Lower leg skin (tissue), 4 donors: ENCODE measurements around the gene PRKAR1B. TPM values are rescaled to one million over a fixed set of nuclear protein-coding genes. Genes with fewer than 3 reads are reported as not detected.
A peak's percentile ranks its signal among the peaks of the same experiment; 100 is the strongest.

Experiments used
- DNase-seq, 2 donors: peaks; one replicate each; pipeline ENCODE4 v3.0.0-alpha.2; 2019; ENCODE audit warnings: low spot score in 2 of 2
- H3K4me3 ChIP-seq: fragments of 200-600 bp; sonication (generic); 2 replicates; pipeline ENCODE4 v1.5.1; 2017; ENCODE audit warnings: mild to moderate bottlenecking, low read depth; ENCODE audit not compliant: poor library complexity, severe bottlenecking
- POLR2A ChIP-seq, 2 donors: fragments of 450-650 bp; IDR thresholded peaks; one replicate each; pipeline ENCODE4 v1.6.1; 2016 to 2017; ENCODE audit warnings: antibody characterized with exemption in 2 of 2, mild to moderate bottlenecking in 1 of 2, moderate library complexity in 1 of 2
- WGBS, 2 donors: methylation state at CpG; one replicate each; pipeline ENCODE4 v1.1.5; 2018; 5-methylcytosine and 5-hydroxymethylcytosine counted together
- intact Hi-C: fragments of 100-400 bp; cut with DNase I; formaldehyde crosslinking; loops from one replicate; pipeline ENCODE4 v1.15.0; 2023; ENCODE audit warnings: low total_unique reads
- total RNA-seq, 4 donors: library from RNA; depleted of rRNA; stranded (reverse); fragments of >200 nt; gene quantifications; one replicate each; pipeline ENCODE4 v1.1.0, GENCODE V29; 2016
- TF ChIP-seq, protein P1 (sequence below), 3 donors: fragments of 450-650 bp; IDR thresholded peaks; one replicate each; pipeline ENCODE4 v1.5.1; 2016; ENCODE audit warnings: antibody characterized with exemption in 3 of 3, mild to moderate bottlenecking in 3 of 3, moderate library complexity in 2 of 3

Gene PRKAR1B
- total RNA-seq, 4 donors from 2014 or later: 7.8 to 16.9 (median 15.0) TPM

- no peak overlapping the region for H3K4me3 ChIP-seq
- intact Hi-C loops: no loop called here
- DNase-seq: peak in 1 of 2 donors; percentile 53
- TF ChIP-seq, protein P1, sequence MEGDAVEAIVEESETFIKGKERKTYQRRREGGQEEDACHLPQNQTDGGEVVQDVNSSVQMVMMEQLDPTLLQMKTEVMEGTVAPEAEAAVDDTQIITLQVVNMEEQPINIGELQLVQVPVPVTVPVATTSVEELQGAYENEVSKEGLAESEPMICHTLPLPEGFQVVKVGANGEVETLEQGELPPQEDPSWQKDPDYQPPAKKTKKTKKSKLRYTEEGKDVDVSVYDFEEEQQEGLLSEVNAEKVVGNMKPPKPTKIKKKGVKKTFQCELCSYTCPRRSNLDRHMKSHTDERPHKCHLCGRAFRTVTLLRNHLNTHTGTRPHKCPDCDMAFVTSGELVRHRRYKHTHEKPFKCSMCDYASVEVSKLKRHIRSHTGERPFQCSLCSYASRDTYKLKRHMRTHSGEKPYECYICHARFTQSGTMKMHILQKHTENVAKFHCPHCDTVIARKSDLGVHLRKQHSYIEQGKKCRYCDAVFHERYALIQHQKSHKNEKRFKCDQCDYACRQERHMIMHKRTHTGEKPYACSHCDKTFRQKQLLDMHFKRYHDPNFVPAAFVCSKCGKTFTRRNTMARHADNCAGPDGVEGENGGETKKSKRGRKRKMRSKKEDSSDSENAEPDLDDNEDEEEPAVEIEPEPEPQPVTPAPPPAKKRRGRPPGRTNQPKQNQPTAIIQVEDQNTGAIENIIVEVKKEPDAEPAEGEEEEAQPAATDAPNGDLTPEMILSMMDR (IDR thresholded peaks at IDR 0.05): no peak
- TF ChIP-seq POLR2A (IDR thresholded peaks at IDR 0.05): no peak
- WGBS, 2 donors: 97 to 98% methylated on average over 22 of the region's 22 CpGs
Observed at GRCh38 chr7:693280-693679, 33.8 kb downstream of the PRKAR1B start.

- TF ChIP-seq, protein P1 (IDR thresholded peaks at IDR 0.05): no peak
- TF ChIP-seq POLR2A (IDR thresholded peaks at IDR 0.05): no peak
- no peak overlapping the region for H3K4me3 ChIP-seq
- 92 to 93% methylated on average over 25 of the region's 25 CpGs for WGBS, 2 donors
- DNase-seq: peak in 1 of 2 donors; percentile 54
- intact Hi-C loops: no loop called here
Observed at GRCh38 chr7:691361-692045, 35.6 kb downstream of the PRKAR1B start.

DNA sequence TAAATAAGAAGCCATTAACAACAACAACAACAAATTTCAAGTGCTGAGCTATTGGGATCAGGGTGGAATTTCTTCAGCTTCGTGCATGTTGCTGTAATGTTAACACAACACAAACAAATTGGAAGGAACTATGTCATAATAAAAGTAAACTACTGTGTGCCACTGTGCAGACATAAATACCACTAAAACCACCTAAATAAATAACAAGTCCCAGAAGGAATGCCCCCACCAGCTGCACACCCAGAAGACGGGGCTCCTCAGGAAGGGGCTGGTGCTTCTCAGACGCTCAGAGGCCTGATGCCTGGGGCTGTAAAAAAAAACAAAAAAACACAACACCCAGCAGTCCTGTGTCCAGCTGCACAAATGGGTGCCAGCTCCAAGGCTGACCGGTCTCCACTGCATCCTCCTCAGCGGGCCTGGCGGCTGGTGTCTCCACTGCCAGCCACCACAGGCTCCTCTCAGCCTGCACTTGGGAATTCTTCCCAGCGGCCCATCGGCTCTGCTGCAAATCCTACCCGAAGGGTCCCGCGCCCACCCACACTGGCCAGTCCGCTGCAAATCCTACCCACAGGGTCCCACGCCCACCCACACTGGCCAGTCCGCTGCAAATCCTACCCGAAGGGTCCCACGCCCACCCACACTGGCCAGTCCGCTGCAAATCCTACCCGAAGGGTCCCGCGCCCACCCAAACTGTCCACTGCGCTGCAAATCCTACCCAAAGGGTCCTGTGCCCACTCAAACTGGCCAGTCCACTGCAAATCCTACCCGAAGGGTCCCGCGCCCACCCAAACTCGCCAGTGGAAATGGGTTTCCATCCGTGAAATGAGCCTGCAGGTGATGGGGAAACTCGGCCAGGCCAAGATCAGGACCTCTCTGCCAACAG lies 36.4 kb downstream of the PRKAR1B start:
- DNase-seq: peak in 1 of 2 donors; percentile 67
- WGBS, 2 donors: 96% methylated on average over 26 to 27 of the region's 27 CpGs
- TF ChIP-seq POLR2A (IDR thresholded peaks at IDR 0.05): no peak
- TF ChIP-seq, protein P1 (IDR thresholded peaks at IDR 0.05): no peak

DNA sequence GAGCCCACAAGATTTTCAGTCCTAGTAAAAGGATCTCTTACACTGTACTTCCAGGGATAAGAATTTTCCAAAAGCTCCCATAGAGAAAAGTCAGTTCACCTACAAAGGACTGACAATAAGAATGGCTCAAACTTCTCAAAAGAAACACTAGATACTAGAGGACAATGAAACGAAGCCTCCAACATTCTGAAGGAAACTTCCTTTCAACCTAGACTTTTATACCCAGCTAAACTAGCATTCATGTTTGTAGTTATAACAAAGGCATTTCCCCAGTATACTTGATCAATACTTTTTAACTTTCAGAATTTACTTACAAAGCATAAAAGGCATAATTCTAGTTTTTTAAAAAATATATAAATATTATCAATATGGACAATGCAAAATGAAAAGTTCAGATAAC lies 41.5 kb downstream of the PRKAR1B start:
- 94 to 96% methylated on average over 1 of the region's 1 CpG for WGBS, 2 donors
- intact Hi-C loops: no loop called here
- DNase-seq: no peak
- no peak overlapping the region for H3K4me3 ChIP-seq
- TF ChIP-seq POLR2A (IDR thresholded peaks at IDR 0.05): no peak
- TF ChIP-seq, protein P1 (IDR thresholded peaks at IDR 0.05): no peak

More for the DNA sequence above, 36.4 kb downstream of the PRKAR1B start:
- H3K4me3 ChIP-seq: no peak overlapping the region
- intact Hi-C loops: no loop called here

DNA sequence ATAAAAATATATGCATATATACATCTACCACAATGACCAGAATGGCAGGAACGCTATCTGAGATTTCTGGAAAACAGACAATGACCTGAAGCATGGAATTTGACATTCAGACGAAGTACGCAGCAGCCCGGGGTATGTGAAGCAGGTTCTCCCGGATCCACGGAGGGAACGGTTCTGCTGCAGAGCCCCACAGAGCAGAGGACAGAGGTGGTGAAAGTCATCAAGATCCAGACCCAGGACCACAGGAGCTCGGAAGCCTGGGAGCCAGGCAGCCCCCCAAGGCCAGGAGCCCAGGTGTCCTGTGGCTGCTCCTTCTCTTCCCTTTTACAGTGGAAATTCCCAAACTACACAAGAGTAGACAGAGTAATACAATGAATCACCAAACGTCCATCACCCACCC lies 42.7 kb downstream of the PRKAR1B start:
- 90 to 96% methylated on average over 9 of the region's 9 CpGs for WGBS, 2 donors
- no peak for TF ChIP-seq POLR2A (IDR thresholded peaks at IDR 0.05)
- TF ChIP-seq, protein P1 (IDR thresholded peaks at IDR 0.05): no peak
- intact Hi-C loops: no loop called here
- H3K4me3 ChIP-seq: no peak overlapping the region
- DNase-seq: no peak
